Smooth muscle cell (in vitro differentiated cells): ENCODE results near the gene CATSPERZ. TPM values are rescaled to one million over a fixed set of nuclear protein-coding genes. Genes with fewer than 3 reads are reported as not detected.
"Not testable (repeated sequence)": the region's sequence is repeated elsewhere in the genome, so short reads cannot be mapped to it uniquely, and the experiment has no call there.

Experiments
- DNase-seq: peaks from one replicate; lab custom pipeline; 2025; ENCODE audit not compliant: unreplicated experiment; lab: John Stamatoyannopoulos, UW
- H2AFZ ChIP-seq: fragments of 200-600 bp; sonication (generic); 2 replicates; pipeline ENCODE4 v1.6.0; 2016; ENCODE audit warnings: antibody characterized with exemption, low read depth, mild to moderate bottlenecking
- H3F3A ChIP-seq: fragments of 200-600 bp; sonication (generic); 2 replicates; pipeline ENCODE4 v1.6.0; 2017; ENCODE audit warnings: antibody characterized with exemption, low read depth
- H3K27ac ChIP-seq: fragments of 200-600 bp; sonication (generic); 2 replicates; pipeline ENCODE4 v1.5.1; 2016; ENCODE audit warnings: low read depth, mild to moderate bottlenecking
- H3K27me3 ChIP-seq: fragments of 200-600 bp; sonication (generic); 2 replicates; pipeline ENCODE4 v1.6.1; 2016; ENCODE audit warnings: low read depth, mild to moderate bottlenecking
- H3K36me3 ChIP-seq: fragments of 200-600 bp; sonication (generic); 2 replicates; pipeline ENCODE4 v1.5.1; 2016; ENCODE audit warnings: low read depth
- H3K4me1 ChIP-seq: fragments of 200-600 bp; sonication (generic); 2 replicates; pipeline ENCODE4 v1.5.1; 2016; ENCODE audit warnings: low read depth
- H3K4me2 ChIP-seq: fragments of 200-600 bp; sonication (generic); 2 replicates; pipeline ENCODE4 v1.6.0; 2016; ENCODE audit warnings: mild to moderate bottlenecking
- H3K4me3 ChIP-seq: fragments of 200-600 bp; sonication (generic); 2 replicates; pipeline ENCODE4 v1.5.1; 2016; ENCODE audit warnings: mild to moderate bottlenecking
- H3K79me2 ChIP-seq: fragments of 200-600 bp; sonication (generic); 2 replicates; pipeline ENCODE4 v1.6.0; 2016; ENCODE audit warnings: low read depth, mild to moderate bottlenecking
- H3K9ac ChIP-seq: fragments of 200-600 bp; sonication (generic); 2 replicates; pipeline ENCODE4 v1.6.0; 2016; ENCODE audit warnings: low read depth
- H3K9me3 ChIP-seq: fragments of 200-600 bp; sonication (generic); replicated peaks from 2 replicates; pipeline ENCODE4 v1.5.1; 2016; ENCODE audit warnings: low read depth
- H4K20me1 ChIP-seq: fragments of 200-600 bp; sonication (generic); 2 replicates; pipeline ENCODE4 v1.6.0; 2016; ENCODE audit warnings: low read depth
- WGBS: methylation state at CpG from one replicate; pipeline ENCODE4 v1.1.7; 2016; ENCODE audit warnings: low lambda C conversion rate; 5-methylcytosine and 5-hydroxymethylcytosine counted together
- polyA plus RNA-seq: library from polyadenylated mRNA; unstranded; fragments of >200 nt; fragmentation: Nextera tagmentation; extraction: Ambion mirVana; gene quantifications from 2 replicates; pipeline ENCODE4 v1.2.1, GENCODE V29; 2016
- total RNA-seq: library from RNA; depleted of rRNA; stranded (reverse); fragments of >200 nt; gene quantifications from 2 replicates; pipeline ENCODE4 v1.2.3, GENCODE V29; 2014
- TF ChIP-seq, protein P1 (sequence below): fragments of 200-600 bp; sonication (generic); IDR thresholded peaks from 2 replicates; pipeline ENCODE4 v1.5.1; 2017; ENCODE audit warnings: borderline replicate concordance, mild to moderate bottlenecking, antibody characterized with exemption; ENCODE audit not compliant: insufficient read depth, poor library complexity, severe bottlenecking

CATSPERZ gene
- total and polyA plus RNA-seq, 2 experiments from 2014 or later = not detected

DNA sequence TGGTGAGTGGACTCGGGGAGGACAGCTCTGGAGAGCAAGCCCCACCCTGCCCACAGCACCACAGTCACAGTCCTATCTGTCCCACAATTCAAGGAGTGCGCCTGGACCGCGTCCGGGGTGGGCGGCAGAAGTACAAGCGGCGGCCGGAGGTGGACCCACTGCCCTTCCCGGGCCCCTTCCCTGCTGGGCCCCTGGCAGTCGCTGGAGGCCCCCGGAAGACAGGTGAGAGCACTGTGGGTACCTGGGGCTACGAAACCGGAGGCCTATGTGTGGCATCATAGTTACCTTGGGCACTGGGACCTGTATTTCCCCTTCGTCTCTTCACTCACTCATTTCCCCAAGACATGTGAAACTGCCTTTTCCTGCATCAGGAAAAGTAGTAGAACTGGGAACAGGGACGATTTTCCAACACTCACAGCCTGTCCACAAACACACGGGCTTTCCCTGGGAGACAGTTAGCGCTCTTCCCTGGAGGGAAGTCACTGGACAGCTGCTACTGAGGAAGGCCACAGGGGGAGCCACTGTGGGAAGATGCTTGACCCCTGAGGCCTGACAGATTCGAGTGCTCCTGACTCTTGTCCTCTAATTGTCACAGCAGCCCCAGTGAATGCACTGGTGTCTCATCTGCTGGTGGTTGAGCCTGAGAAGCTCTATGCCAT lies 14.1 kb downstream of the CATSPERZ start:
- H3K4me3 ChIP-seq = no peak overlapping the region
- no peaks in the 10 kb centered on the region for H3K9me3 ChIP-seq
- TF ChIP-seq, protein P1, sequence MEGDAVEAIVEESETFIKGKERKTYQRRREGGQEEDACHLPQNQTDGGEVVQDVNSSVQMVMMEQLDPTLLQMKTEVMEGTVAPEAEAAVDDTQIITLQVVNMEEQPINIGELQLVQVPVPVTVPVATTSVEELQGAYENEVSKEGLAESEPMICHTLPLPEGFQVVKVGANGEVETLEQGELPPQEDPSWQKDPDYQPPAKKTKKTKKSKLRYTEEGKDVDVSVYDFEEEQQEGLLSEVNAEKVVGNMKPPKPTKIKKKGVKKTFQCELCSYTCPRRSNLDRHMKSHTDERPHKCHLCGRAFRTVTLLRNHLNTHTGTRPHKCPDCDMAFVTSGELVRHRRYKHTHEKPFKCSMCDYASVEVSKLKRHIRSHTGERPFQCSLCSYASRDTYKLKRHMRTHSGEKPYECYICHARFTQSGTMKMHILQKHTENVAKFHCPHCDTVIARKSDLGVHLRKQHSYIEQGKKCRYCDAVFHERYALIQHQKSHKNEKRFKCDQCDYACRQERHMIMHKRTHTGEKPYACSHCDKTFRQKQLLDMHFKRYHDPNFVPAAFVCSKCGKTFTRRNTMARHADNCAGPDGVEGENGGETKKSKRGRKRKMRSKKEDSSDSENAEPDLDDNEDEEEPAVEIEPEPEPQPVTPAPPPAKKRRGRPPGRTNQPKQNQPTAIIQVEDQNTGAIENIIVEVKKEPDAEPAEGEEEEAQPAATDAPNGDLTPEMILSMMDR = no peak
- WGBS = 96% methylated on average over 18 of the region's 19 CpGs
- DNase-seq = no peak
- H3K79me2 ChIP-seq = peaks cover 9% of the 10 kb centered on the region
- H3K27ac ChIP-seq = no peak overlapping the region
- H2AFZ ChIP-seq = no peak overlapping the region
- no peaks in the 10 kb centered on the region for H3K27me3 ChIP-seq
- H3K4me2 ChIP-seq = no peak overlapping the region
- H3K36me3 ChIP-seq = no peaks in the 10 kb centered on the region
- no peaks in the 10 kb centered on the region for H3F3A ChIP-seq
- peaks cover 5% of the 10 kb centered on the region for H3K4me1 ChIP-seq
- no peaks in the 10 kb centered on the region for H4K20me1 ChIP-seq
- no peak overlapping the region for H3K9ac ChIP-seq

DNA sequence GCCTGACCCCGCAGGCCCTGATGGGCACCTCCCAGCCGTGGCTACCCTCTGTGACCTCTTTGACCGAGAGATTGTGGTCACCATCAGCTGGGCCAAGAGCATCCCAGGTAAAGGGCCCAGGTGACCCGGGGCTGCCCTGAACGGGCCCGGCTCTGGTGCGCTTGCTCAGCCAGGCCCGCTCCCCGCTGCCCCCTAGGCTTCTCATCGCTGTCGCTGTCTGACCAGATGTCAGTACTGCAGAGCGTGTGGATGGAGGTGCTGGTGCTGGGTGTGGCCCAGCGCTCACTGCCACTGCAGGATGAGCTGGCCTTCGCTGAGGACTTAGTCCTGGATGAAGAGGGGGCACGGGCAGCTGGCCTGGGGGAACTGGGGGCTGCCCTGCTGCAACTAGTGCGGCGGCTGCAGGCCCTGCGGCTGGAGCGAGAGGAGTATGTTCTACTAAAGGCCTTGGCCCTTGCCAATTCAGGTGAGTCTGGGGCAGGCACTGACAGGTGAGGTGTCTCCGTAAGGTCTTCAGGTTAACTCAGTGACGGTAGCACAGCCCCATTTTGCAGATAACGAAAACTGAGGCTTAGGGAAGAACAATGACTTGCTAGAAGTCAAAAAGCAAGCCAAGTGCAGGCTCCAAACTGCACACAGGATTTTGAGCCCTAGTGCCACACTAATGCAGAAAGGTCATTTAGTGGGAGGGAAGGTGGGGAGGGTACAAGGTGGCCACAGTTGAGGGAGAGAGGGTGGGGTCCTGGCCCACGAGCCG lies 14.8 kb downstream of the CATSPERZ start:
- H3K27ac ChIP-seq = no peak overlapping the region
- no peaks in the 10 kb centered on the region for H3F3A ChIP-seq
- H3K79me2 ChIP-seq = peaks cover 9% of the 10 kb centered on the region
- no peaks in the 10 kb centered on the region for H4K20me1 ChIP-seq
- WGBS = 95% methylated on average over 24 of the region's 24 CpGs
- H3K9me3 ChIP-seq = no peaks in the 10 kb centered on the region
- H2AFZ ChIP-seq = no peak overlapping the region
- H3K4me3 ChIP-seq = no peak overlapping the region
- no peaks in the 10 kb centered on the region for H3K36me3 ChIP-seq
- TF ChIP-seq, protein P1 = no peak
- no peak for DNase-seq
- peaks cover 8% of the 10 kb centered on the region for H3K4me1 ChIP-seq
- no peak overlapping the region for H3K4me2 ChIP-seq
- H3K9ac ChIP-seq = no peak overlapping the region
- no peaks in the 10 kb centered on the region for H3K27me3 ChIP-seq

DNA sequence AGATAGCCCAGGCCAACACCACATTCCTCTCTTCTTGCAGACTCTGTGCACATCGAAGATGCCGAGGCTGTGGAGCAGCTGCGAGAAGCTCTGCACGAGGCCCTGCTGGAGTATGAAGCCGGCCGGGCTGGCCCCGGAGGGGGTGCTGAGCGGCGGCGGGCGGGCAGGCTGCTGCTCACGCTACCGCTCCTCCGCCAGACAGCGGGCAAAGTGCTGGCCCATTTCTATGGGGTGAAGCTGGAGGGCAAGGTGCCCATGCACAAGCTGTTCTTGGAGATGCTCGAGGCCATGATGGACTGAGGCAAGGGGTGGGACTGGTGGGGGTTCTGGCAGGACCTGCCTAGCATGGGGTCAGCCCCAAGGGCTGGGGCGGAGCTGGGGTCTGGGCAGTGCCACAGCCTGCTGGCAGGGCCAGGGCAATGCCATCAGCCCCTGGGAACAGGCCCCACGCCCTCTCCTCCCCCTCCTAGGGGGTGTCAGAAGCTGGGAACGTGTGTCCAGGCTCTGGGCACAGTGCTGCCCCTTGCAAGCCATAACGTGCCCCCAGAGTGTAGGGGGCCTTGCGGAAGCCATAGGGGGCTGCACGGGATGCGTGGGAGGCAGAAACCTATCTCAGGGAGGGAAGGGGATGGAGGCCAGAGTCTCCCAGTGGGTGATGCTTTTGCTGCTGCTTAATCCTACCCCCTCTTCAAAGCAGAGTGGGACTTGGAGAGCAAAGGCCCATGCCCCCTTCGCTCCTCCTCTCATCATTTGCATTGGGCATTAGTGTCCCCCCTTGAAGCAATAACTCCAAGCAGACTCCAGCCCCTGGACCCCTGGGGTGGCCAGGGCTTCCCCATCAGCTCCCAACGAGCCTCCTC lies 15.7 kb downstream of the CATSPERZ start:
- not testable (repeated sequence) for H3K27me3 ChIP-seq, H3K4me1 ChIP-seq, H4K20me1 ChIP-seq, H2AFZ ChIP-seq, H3F3A ChIP-seq, DNase-seq, H3K9me3 ChIP-seq, H3K79me2 ChIP-seq, H3K9ac ChIP-seq, H3K36me3 ChIP-seq
- Histone ChIP-seq H3K4me3 (peak overlapping the region; percentile 95), H3K27ac (peak overlapping the region; percentile 96), H3K4me2 (peak overlapping the region; percentile 90)
- 86% methylated on average over 21 of the region's 25 CpGs for WGBS
